HCT116 (cell line): ENCODE results near the gene RAB8B.

Experiments used
- CEBPB ChIP-seq: IDR thresholded peaks from 2 replicates; pipeline ENCODE4 v1.6.1; 2012; ENCODE audit warnings: low read depth
- EGR1 ChIP-seq: IDR thresholded peaks from 2 replicates; pipeline ENCODE4 v1.6.1; 2012; ENCODE audit warnings: low read depth
- EZH2 ChIP-seq: fragments of 200-600 bp; sonication (generic); IDR thresholded peaks from 2 replicates; pipeline ENCODE4 v1.6.1; 2017; ENCODE audit warnings: antibody characterized with exemption, mixed run types
- EZH2phosphoT487 ChIP-seq: fragments of 200-600 bp; IDR thresholded peaks from 2 replicates; pipeline ENCODE4 v1.6.1; 2018; ENCODE audit warnings: antibody characterized with exemption, borderline replicate concordance
- FOSL1 ChIP-seq: IDR thresholded peaks from 2 replicates; pipeline ENCODE4 v1.6.1; 2012; ENCODE audit warnings: low read depth
- POLR2A ChIP-seq: IDR thresholded peaks from 2 replicates; pipeline ENCODE4 v1.7.0; 2011; ENCODE audit warnings: borderline replicate concordance; ENCODE audit not compliant: insufficient read depth, insufficient read length; ENCODE audit errors: extremely low read depth
- POLR2AphosphoS5 ChIP-seq: IDR thresholded peaks from 2 replicates; pipeline ENCODE4 v1.6.1; 2011; ENCODE audit warnings: mild to moderate bottlenecking, low read depth, low read length, moderate library complexity
- RAD21 ChIP-seq: IDR thresholded peaks from 2 replicates; pipeline ENCODE4 v1.6.1; 2012; ENCODE audit warnings: low read depth, mild to moderate bottlenecking
- SP1 ChIP-seq: IDR thresholded peaks from 2 replicates; pipeline ENCODE4 v1.6.1; 2012; ENCODE audit warnings: low read depth
- TCF7L2 ChIP-seq: IDR thresholded peaks from 2 replicates; pipeline ENCODE4 v1.7.0; 2011; ENCODE audit warnings: borderline replicate concordance, inconsistent platforms; ENCODE audit not compliant: insufficient read depth, insufficient read length; ENCODE audit errors: extremely low read depth
- TF ChIP-seq, protein P1 (sequence below), 3 experiments: fragments of 200-600 bp in 1 of 3; sonication (generic) in 1 of 3; IDR thresholded peaks in 2 of 3; conservative IDR thresholded peaks in 1 of 3; 2 replicates each; pipeline ENCODE4 v1.5.1; 2012 to 2017; ENCODE audit warnings: low read depth in 2 of 3, low read length in 2 of 3, antibody characterized with exemption in 1 of 3, borderline replicate concordance in 1 of 3, control low read depth in 1 of 3, mild to moderate bottlenecking in 1 of 3, mixed read lengths in 1 of 3, mixed run types in 1 of 3, moderate library complexity in 1 of 3; ENCODE audit not compliant: insufficient read depth in 1 of 3
- TF ChIP-seq, protein P2 (sequence below): IDR thresholded peaks from 2 replicates; pipeline ENCODE4 v1.6.1; 2012
- TF ChIP-seq, protein P3 (sequence below): IDR thresholded peaks from 2 replicates; pipeline ENCODE4 v1.6.1; 2012

GRCh38 chr15:63163217-63163616 is 26.2 kb upstream of the RAB8B start:
- no peak for TF ChIP-seq FOSL1
- no peak for TF ChIP-seq EZH2phosphoT487
- no peak for TF ChIP-seq POLR2AphosphoS5
- TF ChIP-seq, protein P1, sequence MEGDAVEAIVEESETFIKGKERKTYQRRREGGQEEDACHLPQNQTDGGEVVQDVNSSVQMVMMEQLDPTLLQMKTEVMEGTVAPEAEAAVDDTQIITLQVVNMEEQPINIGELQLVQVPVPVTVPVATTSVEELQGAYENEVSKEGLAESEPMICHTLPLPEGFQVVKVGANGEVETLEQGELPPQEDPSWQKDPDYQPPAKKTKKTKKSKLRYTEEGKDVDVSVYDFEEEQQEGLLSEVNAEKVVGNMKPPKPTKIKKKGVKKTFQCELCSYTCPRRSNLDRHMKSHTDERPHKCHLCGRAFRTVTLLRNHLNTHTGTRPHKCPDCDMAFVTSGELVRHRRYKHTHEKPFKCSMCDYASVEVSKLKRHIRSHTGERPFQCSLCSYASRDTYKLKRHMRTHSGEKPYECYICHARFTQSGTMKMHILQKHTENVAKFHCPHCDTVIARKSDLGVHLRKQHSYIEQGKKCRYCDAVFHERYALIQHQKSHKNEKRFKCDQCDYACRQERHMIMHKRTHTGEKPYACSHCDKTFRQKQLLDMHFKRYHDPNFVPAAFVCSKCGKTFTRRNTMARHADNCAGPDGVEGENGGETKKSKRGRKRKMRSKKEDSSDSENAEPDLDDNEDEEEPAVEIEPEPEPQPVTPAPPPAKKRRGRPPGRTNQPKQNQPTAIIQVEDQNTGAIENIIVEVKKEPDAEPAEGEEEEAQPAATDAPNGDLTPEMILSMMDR (IDR thresholded peaks at IDR 0.05 in 2 of 3, conservative IDR thresholded peaks at IDR 0.05 in 1 of 3; ENCODE audit: borderline replicate concordance in 1 of 3, insufficient read depth in 1 of 3, low read depth in 2 of 3, low read length in 2 of 3) = no peak
- TF ChIP-seq TCF7L2 = no peak
- TF ChIP-seq POLR2A = no peak
- TF ChIP-seq, protein P2, sequence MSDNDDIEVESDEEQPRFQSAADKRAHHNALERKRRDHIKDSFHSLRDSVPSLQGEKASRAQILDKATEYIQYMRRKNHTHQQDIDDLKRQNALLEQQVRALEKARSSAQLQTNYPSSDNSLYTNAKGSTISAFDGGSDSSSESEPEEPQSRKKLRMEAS = no peak
- no peak for TF ChIP-seq RAD21
- no peak for TF ChIP-seq CEBPB
- TF ChIP-seq EZH2 = no peak
- TF ChIP-seq EGR1 = no peak
- TF ChIP-seq, protein P3, sequence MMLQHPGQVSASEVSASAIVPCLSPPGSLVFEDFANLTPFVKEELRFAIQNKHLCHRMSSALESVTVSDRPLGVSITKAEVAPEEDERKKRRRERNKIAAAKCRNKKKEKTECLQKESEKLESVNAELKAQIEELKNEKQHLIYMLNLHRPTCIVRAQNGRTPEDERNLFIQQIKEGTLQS = no peak
- no peak for TF ChIP-seq SP1
